MG63 (cell line): ENCODE results near the gene CRAMP1. TPM values are rescaled to one million over a fixed set of nuclear protein-coding genes. Genes with fewer than 3 reads are reported as not detected.
A peak's percentile ranks its signal among the peaks of the same experiment; 100 is the strongest.
"Not testable (repeated sequence)": the region's sequence is repeated elsewhere in the genome, so short reads cannot be mapped to it uniquely, and the experiment has no call there.

Experiments
- DNase-seq: peaks from one replicate; pipeline ENCODE4 v3.0.0-alpha.2; 2020
- H3K27me3 ChIP-seq: fragments of 250-450 bp; sonication (Bioruptor Pico); 2 replicates; pipeline ENCODE4 v1.5.1; 2020; ENCODE audit warnings: mild to moderate bottlenecking, moderate library complexity
- H3K36me3 ChIP-seq: fragments of 250-450 bp; sonication (Bioruptor Pico); 2 replicates; pipeline ENCODE4 v1.5.1; 2020; ENCODE audit warnings: mild to moderate bottlenecking, moderate library complexity
- H3K4me3 ChIP-seq: fragments of 250-450 bp; sonication (Bioruptor Pico); 2 replicates; pipeline ENCODE4 v1.5.1; 2020; ENCODE audit warnings: mild to moderate bottlenecking, moderate library complexity
- H3K9me3 ChIP-seq: fragments of 250-450 bp; sonication (Bioruptor Pico); 2 replicates; pipeline ENCODE4 v1.5.1; 2020; ENCODE audit warnings: mild to moderate bottlenecking, moderate library complexity
- total RNA-seq: library from RNA; depleted of rRNA; stranded (reverse); fragments of >200 nt; shearing (Covaris generic); gene quantifications from 2 replicates; pipeline ENCODE4 v1.2.3, GENCODE V29; 2014; ENCODE audit warnings: low replicate concordance

Gene CRAMP1
- total RNA-seq, 1 experiment from 2014 or later, result 3.8 TPM

- H3K4me3 ChIP-seq, result no peak overlapping the region
- DNase-seq, result no peak
- H3K9me3 ChIP-seq, result no peaks in the 10 kb centered on the region
- no peaks in the 10 kb centered on the region for H3K27me3 ChIP-seq
- H3K36me3 ChIP-seq, result peaks cover 6% of the 10 kb centered on the region; the same call in 1 of the 2 replicates
These were observed 21.8 kb upstream of the CRAMP1 start for GRCh38 chr16:1590366-1590765.

GRCh38 chr16:1590930-1591705, 21.0 kb upstream of the CRAMP1 start:
- no peaks in the 10 kb centered on the region for H3K9me3 ChIP-seq
- peaks cover 3% of the 10 kb centered on the region; the same call in 1 of the 2 replicates for H3K36me3 ChIP-seq
- H3K27me3 ChIP-seq, result no peaks in the 10 kb centered on the region
- no peak overlapping the region for H3K4me3 ChIP-seq
- DNase-seq, result no peak

GRCh38 chr16:1592446-1592845, 19.7 kb upstream of the CRAMP1 start:
- H3K36me3 ChIP-seq, result no peaks in the 10 kb centered on the region
- no peaks in the 10 kb centered on the region for H3K27me3 ChIP-seq
- no peak for DNase-seq
- no peak overlapping the region for H3K4me3 ChIP-seq
- no peaks in the 10 kb centered on the region for H3K9me3 ChIP-seq

- not testable (repeated sequence) for H3K4me3 ChIP-seq, DNase-seq
These were observed 16.6 kb upstream of the CRAMP1 start for GRCh38 chr16:1595511-1595910.

DNA sequence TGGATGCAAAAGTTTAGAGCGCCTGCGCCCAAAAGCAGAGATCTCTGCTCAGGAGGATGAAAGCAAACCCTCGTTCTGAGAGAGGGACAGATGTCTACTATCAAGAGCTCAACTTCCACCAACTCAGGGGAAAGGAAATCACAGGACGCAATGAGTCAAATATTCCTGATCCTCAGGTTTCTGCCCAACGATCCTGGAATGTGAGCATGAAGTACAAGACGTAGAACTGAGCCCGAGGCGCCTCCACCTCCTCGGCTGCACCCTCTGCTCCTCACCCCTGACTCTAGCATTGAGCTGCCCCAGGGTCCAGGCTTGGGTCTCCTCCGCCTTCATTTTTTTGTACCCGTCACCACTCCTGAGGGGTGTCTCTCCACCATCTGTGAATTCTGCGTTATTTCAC, 15.6 kb upstream of the CRAMP1 start:
- Histone ChIP-seq H3K36me3 (no peaks in the 10 kb centered on the region), H3K4me3 (no peak overlapping the region), H3K9me3 (no peaks in the 10 kb centered on the region), H3K27me3 (no peaks in the 10 kb centered on the region)
- DNase-seq, result no peak

More at GRCh38 chr16:1595511-1595910, 16.6 kb upstream of the CRAMP1 start:
- H3K27me3 ChIP-seq, H3K36me3 ChIP-seq, H3K9me3 ChIP-seq: not testable (repeated sequence)

GRCh38 chr16:1597154-1597553, 15.0 kb upstream of the CRAMP1 start:
- H3K36me3 ChIP-seq, result no peaks in the 10 kb centered on the region
- no peak overlapping the region for H3K4me3 ChIP-seq
- H3K9me3 ChIP-seq, result no peaks in the 10 kb centered on the region
- DNase-seq, result no peak
- no peaks in the 10 kb centered on the region for H3K27me3 ChIP-seq

DNA sequence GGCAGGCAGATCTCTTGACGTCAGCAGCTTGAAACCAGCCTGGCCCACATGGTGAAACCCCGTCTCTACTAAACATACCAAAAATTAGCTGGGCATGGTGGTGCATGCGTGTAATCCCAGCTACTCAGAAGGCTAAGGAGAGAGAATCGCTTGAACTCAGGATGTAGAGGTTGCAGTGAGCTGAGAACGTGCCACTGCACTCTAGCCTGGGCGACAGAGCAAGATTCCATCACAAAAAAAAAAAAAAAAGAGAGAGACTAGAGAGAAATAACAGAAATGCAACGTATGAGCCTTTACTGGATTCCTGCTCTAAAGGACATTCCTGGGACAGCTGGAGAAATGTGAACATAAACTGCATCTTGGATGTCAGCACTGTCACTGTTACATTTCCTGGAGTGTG, 11.1 kb upstream of the CRAMP1 start:
- no peak for DNase-seq
- Histone ChIP-seq H3K4me3 (no peak overlapping the region), H3K9me3 (no peaks in the 10 kb centered on the region), H3K36me3 (peaks cover 1% of the 10 kb centered on the region), H3K27me3 (no peaks in the 10 kb centered on the region)

- no peaks in the 10 kb centered on the region for H3K9me3 ChIP-seq
- no peak overlapping the region for H3K4me3 ChIP-seq
- no peaks in the 10 kb centered on the region for H3K27me3 ChIP-seq
- peaks cover 6% of the 10 kb centered on the region for H3K36me3 ChIP-seq
- no peak for DNase-seq
These were observed 10.7 kb upstream of the CRAMP1 start for GRCh38 chr16:1601489-1601888.

GRCh38 chr16:1602285-1602684, 9.9 kb upstream of the CRAMP1 start:
- no peaks in the 10 kb centered on the region for H3K9me3 ChIP-seq
- H3K27me3 ChIP-seq, result no peaks in the 10 kb centered on the region
- H3K36me3 ChIP-seq, result peaks cover 11% of the 10 kb centered on the region
- no peak for DNase-seq
- no peak overlapping the region for H3K4me3 ChIP-seq

GRCh38 chr16:1606774-1607173, 5.4 kb upstream of the CRAMP1 start:
- no peak for DNase-seq
- H3K27me3 ChIP-seq, result no peaks in the 10 kb centered on the region

DNA sequence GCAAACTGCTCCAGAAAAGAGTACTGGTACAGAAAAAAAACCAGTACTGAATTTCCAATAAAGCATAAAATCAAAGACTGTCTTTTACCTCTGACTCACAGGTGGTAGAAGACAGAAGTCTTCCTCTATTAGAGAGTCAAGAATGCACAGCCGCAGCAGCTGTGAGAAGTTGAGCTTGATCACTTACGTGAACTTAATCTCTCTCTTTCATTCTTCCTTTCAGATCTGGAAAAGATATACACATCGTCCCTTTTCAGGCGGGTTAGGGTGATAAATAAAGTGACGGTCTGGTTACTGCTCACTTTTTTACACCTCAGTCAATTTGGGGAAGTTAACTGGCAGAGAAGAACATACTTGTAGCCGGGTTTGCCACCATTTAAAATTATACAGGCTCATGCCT, 4.2 kb upstream of the CRAMP1 start:
- no peak for DNase-seq
- Histone ChIP-seq H3K9me3 (no peaks in the 10 kb centered on the region), H3K36me3 (peaks cover 11% of the 10 kb centered on the region), H3K27me3 (no peaks in the 10 kb centered on the region), H3K4me3 (no peak overlapping the region)

More at GRCh38 chr16:1606774-1607173, 5.4 kb upstream of the CRAMP1 start:
- Histone ChIP-seq H3K36me3 (peaks cover 11% of the 10 kb centered on the region), H3K9me3 (no peaks in the 10 kb centered on the region), H3K4me3 (no peak overlapping the region)

- Histone ChIP-seq H3K36me3 (peaks cover 16% of the 10 kb centered on the region), H3K27me3 (no peaks in the 10 kb centered on the region), H3K4me3 (peak overlapping the region; percentile 80), H3K9me3 (no peaks in the 10 kb centered on the region)
- DNase-seq, result peak; percentile 87
These were observed 1.9 kb upstream of the CRAMP1 start for GRCh38 chr16:1610071-1610898.

- Histone ChIP-seq H3K36me3 (peaks cover 22% of the 10 kb centered on the region), H3K9me3 (no peaks in the 10 kb centered on the region), H3K4me3 (peak overlapping the region; percentile 80), H3K27me3 (no peaks in the 10 kb centered on the region)
- DNase-seq, result peak; percentile 10
These were observed 1.1 kb upstream of the CRAMP1 start for GRCh38 chr16:1610899-1611632.

- H3K9me3 ChIP-seq, result no peaks in the 10 kb centered on the region
- H3K36me3 ChIP-seq, result peaks cover 33% of the 10 kb centered on the region
- H3K27me3 ChIP-seq, result no peaks in the 10 kb centered on the region
- H3K4me3 ChIP-seq, result peak overlapping the region; percentile 88
- DNase-seq, result peak; percentile 15
These were observed 1.1 kb downstream of the CRAMP1 start for GRCh38 chr16:1613211-1613622.

GRCh38 chr16:1613728-1614455, 1.7 kb downstream of the CRAMP1 start:
- Histone ChIP-seq H3K4me3 (peak overlapping the region; percentile 88), H3K9me3 (no peaks in the 10 kb centered on the region), H3K27me3 (no peaks in the 10 kb centered on the region), H3K36me3 (peaks cover 37% of the 10 kb centered on the region)
- DNase-seq, result peak; percentile 12

GRCh38 chr16:1614456-1615102, 2.4 kb downstream of the CRAMP1 start:
- no peaks in the 10 kb centered on the region for H3K27me3 ChIP-seq
- DNase-seq, result peak; percentile 34
- H3K36me3 ChIP-seq, result peaks cover 40% of the 10 kb centered on the region
- no peaks in the 10 kb centered on the region for H3K9me3 ChIP-seq
- peak overlapping the region; percentile 58 for H3K4me3 ChIP-seq
